Nephron progenitor cell (in vitro differentiated cells): ENCODE measurements around the gene C16orf96.
A peak's percentile ranks its signal among the peaks of the same experiment; 100 is the strongest.

Experiments used
- DNase-seq: peaks from one replicate; pipeline ENCODE4 v3.0.0; 2021
- H3K27ac Mint-ChIP-seq: 2 replicates; pipeline ENCODE4 v1.8.0; 2021; ENCODE audit warnings: mild to moderate bottlenecking, moderate library complexity, mixed read lengths
- H3K27me3 Mint-ChIP-seq: 2 replicates; pipeline ENCODE4 v1.8.0; 2021; ENCODE audit warnings: mild to moderate bottlenecking, low read depth, mixed read lengths; ENCODE audit not compliant: poor library complexity
- H3K36me3 Mint-ChIP-seq: 2 replicates; pipeline ENCODE4 v1.8.0; 2021; ENCODE audit warnings: low read depth, mixed read lengths
- H3K4me1 Mint-ChIP-seq: 2 replicates; pipeline ENCODE4 v1.8.0; 2021; ENCODE audit warnings: mixed read lengths
- H3K4me3 Mint-ChIP-seq: 2 replicates; pipeline ENCODE4 v1.8.0; 2021; ENCODE audit warnings: mild to moderate bottlenecking, moderate library complexity, mixed read lengths
- H3K9me3 Mint-ChIP-seq: 2 replicates; pipeline ENCODE4 v1.8.0; 2021; ENCODE audit warnings: mild to moderate bottlenecking, moderate library complexity, mixed read lengths
- TF ChIP-seq, protein P1 (sequence below): fragments of 200-600 bp; sonication (generic); IDR thresholded peaks from 2 replicates; pipeline ENCODE4 v1.5.0; 2021; ENCODE audit warnings: antibody characterized with exemption

C16orf96 gene

GRCh38 chr16:4522051-4522581 is 34.0 kb upstream of the C16orf96 start:
- TF ChIP-seq, protein P1, sequence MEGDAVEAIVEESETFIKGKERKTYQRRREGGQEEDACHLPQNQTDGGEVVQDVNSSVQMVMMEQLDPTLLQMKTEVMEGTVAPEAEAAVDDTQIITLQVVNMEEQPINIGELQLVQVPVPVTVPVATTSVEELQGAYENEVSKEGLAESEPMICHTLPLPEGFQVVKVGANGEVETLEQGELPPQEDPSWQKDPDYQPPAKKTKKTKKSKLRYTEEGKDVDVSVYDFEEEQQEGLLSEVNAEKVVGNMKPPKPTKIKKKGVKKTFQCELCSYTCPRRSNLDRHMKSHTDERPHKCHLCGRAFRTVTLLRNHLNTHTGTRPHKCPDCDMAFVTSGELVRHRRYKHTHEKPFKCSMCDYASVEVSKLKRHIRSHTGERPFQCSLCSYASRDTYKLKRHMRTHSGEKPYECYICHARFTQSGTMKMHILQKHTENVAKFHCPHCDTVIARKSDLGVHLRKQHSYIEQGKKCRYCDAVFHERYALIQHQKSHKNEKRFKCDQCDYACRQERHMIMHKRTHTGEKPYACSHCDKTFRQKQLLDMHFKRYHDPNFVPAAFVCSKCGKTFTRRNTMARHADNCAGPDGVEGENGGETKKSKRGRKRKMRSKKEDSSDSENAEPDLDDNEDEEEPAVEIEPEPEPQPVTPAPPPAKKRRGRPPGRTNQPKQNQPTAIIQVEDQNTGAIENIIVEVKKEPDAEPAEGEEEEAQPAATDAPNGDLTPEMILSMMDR = no peak
- Mint-ChIP-seq H3K4me3 (no peak overlapping the region), H3K27me3 (no peaks in the 10 kb centered on the region), H3K4me1 (peaks cover 42% of the 10 kb centered on the region), H3K36me3 (peaks cover 17% of the 10 kb centered on the region), H3K27ac (peak overlapping the region; percentile 94), H3K9me3 (no peaks in the 10 kb centered on the region)
- no peak for DNase-seq

DNA sequence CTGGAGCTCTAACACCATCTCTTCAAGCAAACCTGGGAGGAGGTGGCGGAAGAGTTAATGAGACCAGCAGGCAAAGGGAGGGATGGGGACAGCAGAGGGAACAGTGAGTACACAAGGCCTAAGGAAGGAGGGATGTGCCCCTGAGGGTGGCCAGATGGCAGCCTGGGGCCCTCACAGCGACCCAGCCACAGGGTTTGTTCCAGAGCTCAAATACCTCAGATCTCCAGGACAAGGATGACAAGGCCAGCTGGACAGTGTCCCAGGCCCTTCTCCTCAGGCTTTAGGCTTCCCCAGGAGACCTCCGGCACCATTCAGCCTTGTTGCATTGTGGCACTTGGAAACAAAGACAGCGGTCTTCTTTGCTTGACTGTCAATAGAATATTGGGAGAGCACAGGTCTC is 32.5 kb upstream of the C16orf96 start:
- H3K27me3 Mint-ChIP-seq = no peaks in the 10 kb centered on the region
- peaks cover 17% of the 10 kb centered on the region for H3K36me3 Mint-ChIP-seq
- peaks cover 46% of the 10 kb centered on the region for H3K4me1 Mint-ChIP-seq
- no peaks in the 10 kb centered on the region for H3K9me3 Mint-ChIP-seq
- TF ChIP-seq, protein P1 = no peak
- no peak overlapping the region for H3K4me3 Mint-ChIP-seq
- no peak overlapping the region for H3K27ac Mint-ChIP-seq
- no peak for DNase-seq

DNA sequence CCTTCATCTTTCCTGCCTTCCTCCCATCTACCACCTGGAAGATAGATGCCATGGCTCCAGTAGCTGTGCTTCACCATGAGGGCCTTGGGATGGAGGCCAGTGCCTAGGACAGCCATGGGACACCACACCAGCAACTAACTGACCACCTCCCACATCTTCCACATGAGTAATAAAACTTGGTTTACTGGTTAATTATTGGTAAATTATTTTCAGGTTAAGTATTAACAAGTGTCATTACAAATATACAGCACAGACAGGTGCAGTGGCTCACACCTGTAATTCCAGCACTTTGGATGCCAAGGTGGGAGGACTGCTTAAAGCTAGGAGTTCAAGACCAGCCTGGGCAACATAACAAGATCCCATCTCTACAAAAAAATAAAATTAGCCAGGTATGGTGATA is 31.6 kb upstream of the C16orf96 start:
- H3K4me1 Mint-ChIP-seq = peaks cover 54% of the 10 kb centered on the region
- H3K27me3 Mint-ChIP-seq = no peaks in the 10 kb centered on the region
- no peak overlapping the region for H3K4me3 Mint-ChIP-seq
- H3K36me3 Mint-ChIP-seq = peaks cover 17% of the 10 kb centered on the region
- H3K9me3 Mint-ChIP-seq = no peaks in the 10 kb centered on the region
- DNase-seq = no peak
- no peak overlapping the region for H3K27ac Mint-ChIP-seq
- TF ChIP-seq, protein P1 = no peak

DNA sequence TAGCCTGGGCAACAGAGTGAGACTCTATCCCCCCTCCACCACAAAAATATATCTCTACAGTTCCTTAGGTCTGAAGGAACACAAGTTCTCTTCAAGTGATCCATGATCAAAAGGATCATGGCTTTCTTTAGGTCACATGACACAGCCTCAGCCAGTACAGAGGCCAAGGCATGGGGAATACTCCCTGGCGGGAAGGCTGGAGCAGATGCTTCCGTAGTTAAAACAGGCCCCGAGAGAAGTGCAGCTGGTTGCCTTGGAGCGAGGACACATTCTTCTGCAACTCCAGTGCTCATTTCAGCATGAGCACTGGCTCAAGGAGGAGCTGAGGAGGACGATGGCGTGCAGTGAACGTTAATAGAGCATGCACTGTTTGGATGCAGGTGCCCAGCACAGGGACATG is 31.1 kb upstream of the C16orf96 start:
- DNase-seq = no peak
- Mint-ChIP-seq H3K36me3 (peaks cover 17% of the 10 kb centered on the region), H3K27me3 (no peaks in the 10 kb centered on the region), H3K9me3 (no peaks in the 10 kb centered on the region), H3K4me1 (peaks cover 59% of the 10 kb centered on the region), H3K4me3 (no peak overlapping the region), H3K27ac (peak overlapping the region; percentile 18)
- TF ChIP-seq, protein P1 = no peak

DNA sequence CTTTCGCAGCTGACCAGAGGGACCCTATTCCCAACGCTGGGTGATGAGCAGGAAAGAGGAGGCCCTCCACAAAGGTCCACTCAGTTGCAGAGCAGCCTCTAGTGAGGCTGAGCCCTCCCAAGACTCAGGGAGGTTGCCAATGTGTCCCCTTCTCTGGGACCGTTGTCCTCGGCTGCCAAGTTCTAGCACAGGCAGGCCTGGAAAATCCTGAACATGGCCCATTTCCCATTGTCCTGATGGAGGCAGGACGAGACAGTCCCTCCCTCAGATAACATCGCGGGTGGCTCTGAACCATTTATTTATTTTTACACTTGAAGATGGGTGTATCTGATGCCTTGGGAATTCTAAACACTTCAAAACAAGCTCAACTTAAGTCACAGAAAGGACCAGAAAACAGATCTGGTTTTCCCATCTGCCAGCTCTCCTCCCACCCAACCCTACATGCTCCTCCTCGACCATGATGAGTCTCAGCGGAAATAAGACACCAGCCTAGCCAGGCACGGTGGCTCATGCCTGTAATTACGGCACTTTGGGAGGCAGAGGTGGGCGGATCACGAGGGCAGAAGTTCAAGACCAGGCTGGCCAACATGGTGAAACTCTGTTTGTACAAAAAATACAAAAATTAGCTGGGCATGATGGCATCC is 30.4 kb upstream of the C16orf96 start:
- Mint-ChIP-seq H3K9me3 (no peaks in the 10 kb centered on the region), H3K27me3 (no peaks in the 10 kb centered on the region), H3K4me3 (no peak overlapping the region), H3K4me1 (peaks cover 60% of the 10 kb centered on the region), H3K36me3 (peaks cover 17% of the 10 kb centered on the region), H3K27ac (peak overlapping the region; percentile 83)
- no peak for DNase-seq
- TF ChIP-seq, protein P1 = no peak
